ENCODE results near the gene HCK. TPM values are rescaled to one million over a fixed set of nuclear protein-coding genes. Genes with fewer than 3 reads are reported as not detected.
"Not testable (repeated sequence)": the region's sequence is repeated elsewhere in the genome, so short reads cannot be mapped to it uniquely, and the experiment has no call there.

Gene HCK
- total RNA-seq, 1 donor from 2014 or later = 99.9 TPM

GRCh38 chr20:32116079-32116521 lies 64.1 kb downstream of the HCK start:
- no peak for TF ChIP-seq CTCF (IDR thresholded peaks at IDR 0.05)
- H3K27me3 ChIP-seq (ENCODE audit: low read depth) = no peaks in the 10 kb centered on the region
- H3K4me3 ChIP-seq = no peak overlapping the region
- no peak overlapping the region for H3K27ac ChIP-seq
- H3K36me3 ChIP-seq = no peaks in the 10 kb centered on the region
- no peak for ATAC-seq
- no peaks in the 10 kb centered on the region for H3K9me3 ChIP-seq
- intact Hi-C loops (cut with DNase I) = no loop called here
- peaks cover 48% of the 10 kb centered on the region for H3K4me1 ChIP-seq
- no peak for DNase-seq

GRCh38 chr20:32116796-32117195 lies 64.8 kb downstream of the HCK start:
- H3K27me3 ChIP-seq (ENCODE audit: low read depth); intact Hi-C loops (cut with DNase I); H3K4me3 ChIP-seq; H3K36me3 ChIP-seq; H3K9me3 ChIP-seq; ATAC-seq; DNase-seq; H3K27ac ChIP-seq: not testable (repeated sequence)
- peaks cover 41% of the 10 kb centered on the region for H3K4me1 ChIP-seq

GRCh38 chr20:32118427-32118826 lies 66.4 kb downstream of the HCK start:
- ATAC-seq; H3K27me3 ChIP-seq (ENCODE audit: low read depth); intact Hi-C loops (cut with DNase I); H3K27ac ChIP-seq; H3K9me3 ChIP-seq; H3K36me3 ChIP-seq; H3K4me3 ChIP-seq; DNase-seq: not testable (repeated sequence)
- peaks cover 25% of the 10 kb centered on the region for H3K4me1 ChIP-seq

GRCh38 chr20:32119734-32120133 lies 67.7 kb downstream of the HCK start:
- Histone ChIP-seq H3K36me3 (peaks cover 6% of the 10 kb centered on the region), H3K27me3 (ENCODE audit: low read depth) (no peaks in the 10 kb centered on the region), H3K27ac (no peak overlapping the region), H3K9me3 (no peaks in the 10 kb centered on the region), H3K4me3 (no peak overlapping the region), H3K4me1 (peaks cover 15% of the 10 kb centered on the region)
- intact Hi-C loops (cut with DNase I) = no loop called here
- DNase-seq (no peak), ATAC-seq (no peak)
- TF ChIP-seq CTCF (IDR thresholded peaks at IDR 0.05) = no peak

GRCh38 chr20:32121908-32122307 lies 69.9 kb downstream of the HCK start:
- H3K4me3 ChIP-seq; H3K9me3 ChIP-seq; H3K27ac ChIP-seq; DNase-seq; ATAC-seq; H3K36me3 ChIP-seq; H3K27me3 ChIP-seq (ENCODE audit: low read depth); H3K4me1 ChIP-seq; intact Hi-C loops (cut with DNase I): not testable (repeated sequence)

- Histone ChIP-seq H3K4me1 (no peaks in the 10 kb centered on the region), H3K4me3 (no peak overlapping the region), H3K9me3 (no peaks in the 10 kb centered on the region), H3K27me3 (ENCODE audit: low read depth) (no peaks in the 10 kb centered on the region), H3K36me3 (peaks cover 6% of the 10 kb centered on the region), H3K27ac (no peak overlapping the region)
- DNase-seq = no peak
- no peak for TF ChIP-seq CTCF (IDR thresholded peaks at IDR 0.05)
- intact Hi-C loops (cut with DNase I) = no loop called here
- ATAC-seq = no peak
These were observed 71.0 kb downstream of the HCK start for GRCh38 chr20:32123088-32123487.

GRCh38 chr20:32124916-32125454 lies 72.9 kb downstream of the HCK start:
- DNase-seq = no peak
- intact Hi-C loops (cut with DNase I) = no loop called here
- H3K4me3 ChIP-seq = no peak overlapping the region
- H3K36me3 ChIP-seq = peaks cover 6% of the 10 kb centered on the region
- TF ChIP-seq CTCF (IDR thresholded peaks at IDR 0.05) = no peak
- ATAC-seq = no peak
- no peaks in the 10 kb centered on the region for H3K27me3 ChIP-seq (ENCODE audit: low read depth)
- no peaks in the 10 kb centered on the region for H3K9me3 ChIP-seq
- H3K4me1 ChIP-seq = no peaks in the 10 kb centered on the region
- H3K27ac ChIP-seq = no peak overlapping the region
